GM19395 (cell line): ENCODE measurements around the gene PMEPA1.
"Not testable (repeated sequence)": the region's sequence is repeated elsewhere in the genome, so short reads cannot be mapped to it uniquely, and the experiment has no call there.

Experiments
- ATAC-seq: cut with Tn5 transposase; IDR thresholded peaks from one replicate; pipeline ENCODE4 v1.9.1; 2021; ENCODE audit warnings: mild to moderate bottlenecking, moderate library complexity; ENCODE audit not compliant: unreplicated experiment

The PMEPA1 gene

GRCh38 chr20:57654363-57654997 lies 55.3 kb downstream of the PMEPA1 start:
- ATAC-seq = peak; percentile 76

GRCh38 chr20:57653910-57654309 lies 55.9 kb downstream of the PMEPA1 start:
- no peak for ATAC-seq

GRCh38 chr20:57653546-57653900 lies 56.3 kb downstream of the PMEPA1 start:
- no peak for ATAC-seq

GRCh38 chr20:57652606-57653545 lies 56.9 kb downstream of the PMEPA1 start:
- ATAC-seq = no peak

- no peak for ATAC-seq
Measured at GRCh38 chr20:57651881-57652605, 57.8 kb downstream of the PMEPA1 start.

- no peak for ATAC-seq
Measured at GRCh38 chr20:57650756-57651483, 58.9 kb downstream of the PMEPA1 start.

GRCh38 chr20:57650266-57650665 lies 59.5 kb downstream of the PMEPA1 start:
- ATAC-seq = no peak

GRCh38 chr20:57649617-57650015 lies 60.2 kb downstream of the PMEPA1 start:
- ATAC-seq = no peak

GRCh38 chr20:57648878-57649616 lies 60.8 kb downstream of the PMEPA1 start:
- ATAC-seq = no peak

- ATAC-seq = no peak
Measured at GRCh38 chr20:57647933-57648785, 61.7 kb downstream of the PMEPA1 start.

GRCh38 chr20:57647006-57647932 lies 62.5 kb downstream of the PMEPA1 start:
- no peak for ATAC-seq

GRCh38 chr20:57638895-57639236 lies 70.9 kb downstream of the PMEPA1 start:
- ATAC-seq = no peak

GRCh38 chr20:57638173-57638894 lies 71.5 kb downstream of the PMEPA1 start:
- no peak for ATAC-seq

- no peak for ATAC-seq
Measured at GRCh38 chr20:57633945-57634491, 75.8 kb downstream of the PMEPA1 start.

- ATAC-seq = no peak
Measured at GRCh38 chr20:57632286-57632685, 77.5 kb downstream of the PMEPA1 start.

GRCh38 chr20:57630061-57630460 lies 79.8 kb downstream of the PMEPA1 start:
- ATAC-seq = no peak

GRCh38 chr20:57629491-57629901 lies 80.3 kb downstream of the PMEPA1 start:
- ATAC-seq = not testable (repeated sequence)
